GM12878 (cell line): ENCODE results near the gene RAPGEF1.
A peak's percentile ranks its signal among the peaks of the same experiment; 100 is the strongest.

Experiments
- CTCF ChIP-seq, 3 experiments: IDR thresholded peaks in 2 of 3; conservative IDR thresholded peaks in 1 of 3; 2 replicates each; pipeline ENCODE4 v1.5.1; 2011; ENCODE audit warnings: low read depth in 3 of 3, low read length in 3 of 3, mild to moderate bottlenecking in 3 of 3, control low read depth in 2 of 3, moderate library complexity in 2 of 3, inconsistent platforms in 1 of 3, mixed read lengths in 1 of 3; ENCODE audit not compliant: control insufficient read depth in 2 of 3, insufficient read depth in 1 of 3; ENCODE audit errors: extremely low read depth in 1 of 3
- EP300 ChIP-seq, 2 experiments: fragments of 150-350 bp in 1 of 2; IDR thresholded peaks; 2 replicates each; pipeline ENCODE4 v1.6.1; 2011 to 2012; ENCODE audit warnings: low read depth in 2 of 2, low read length in 2 of 2, borderline replicate concordance in 1 of 2, improper control_type of control experiment in 1 of 2, inconsistent platforms in 1 of 2; ENCODE audit not compliant: control insufficient read depth in 1 of 2
- ESRRA ChIP-seq: IDR thresholded peaks from 2 replicates; pipeline ENCODE4 v1.6.1; 2012; ENCODE audit warnings: mild to moderate bottlenecking, low read length, improper control_type of control experiment
- EZH2 ChIP-seq: IDR thresholded peaks from 2 replicates; pipeline ENCODE4 v1.6.1; 2012; ENCODE audit warnings: low read depth, mild to moderate bottlenecking, control low read depth, inconsistent platforms, low read length, borderline replicate concordance; ENCODE audit not compliant: control insufficient read depth
- JUNB ChIP-seq: IDR thresholded peaks from 2 replicates; pipeline ENCODE4 v1.6.1; 2016; ENCODE audit warnings: antibody characterized with exemption, mild to moderate bottlenecking
- NR2C2 ChIP-seq: IDR thresholded peaks from 2 replicates; pipeline ENCODE4 v1.6.1; 2011; ENCODE audit warnings: borderline replicate concordance, low read depth; ENCODE audit not compliant: control insufficient read depth, insufficient read length
- POLR2A ChIP-seq: IDR thresholded peaks from 2 replicates; pipeline ENCODE4 v1.6.1; 2011; ENCODE audit warnings: low read depth, mild to moderate bottlenecking, low read length
- POLR2AphosphoS5 ChIP-seq: IDR thresholded peaks from 2 replicates; pipeline ENCODE4 v1.6.1; 2011; ENCODE audit warnings: mild to moderate bottlenecking, low read length, inconsistent platforms
- PRDM15 ChIP-seq: fragments of 450-650 bp; formaldehyde crosslinking; IDR thresholded peaks from 2 replicates; pipeline ENCODE4 v1.4.0; 2020; ENCODE audit warnings: mild to moderate bottlenecking, moderate library complexity
- SPI1 ChIP-seq: IDR thresholded peaks from 2 replicates; pipeline ENCODE4 v1.6.1; 2011; ENCODE audit warnings: low read depth, mild to moderate bottlenecking, low read length, moderate library complexity, borderline replicate concordance; ENCODE audit not compliant: insufficient read depth
- TAF1 ChIP-seq: IDR thresholded peaks from 2 replicates; pipeline ENCODE4 v1.6.1; 2011; ENCODE audit warnings: mild to moderate bottlenecking, low read depth, low read length, borderline replicate concordance
- ZZZ3 ChIP-seq: IDR thresholded peaks from 2 replicates; pipeline ENCODE4 v1.6.1; 2011; ENCODE audit warnings: low read depth; ENCODE audit not compliant: control insufficient read depth, insufficient read length

GRCh38 chr9:131610231-131610761, 129.6 kb downstream of the RAPGEF1 start:
- TF ChIP-seq POLR2A (no peak), CTCF (IDR thresholded peaks at IDR 0.05 in 2 of 3, conservative IDR thresholded peaks at IDR 0.05 in 1 of 3; ENCODE audit: control insufficient read depth in 2 of 3, extremely low read depth in 1 of 3, insufficient read depth in 1 of 3, low read depth in 3 of 3, low read length in 3 of 3) (no peak), SPI1 (no peak), EP300 (IDR thresholded peaks at IDR 0.05; ENCODE audit: borderline replicate concordance in 1 of 2, control insufficient read depth in 1 of 2, low read depth in 2 of 2, low read length in 2 of 2) (no peak), EZH2 (no peak), ZZZ3 (no peak), TAF1 (no peak), PRDM15 (CRISPR knock-in tag) (no peak), POLR2AphosphoS5 (0 out of 2 replicates have a peak, but pooled peaks have one; percentile 20), JUNB (no peak), NR2C2 (no peak), ESRRA (no peak)
